T1000 (cell line): ENCODE results near the gene MRPS34.
"Not testable (repeated sequence)": the region's sequence is repeated elsewhere in the genome, so short reads cannot be mapped to it uniquely, and the experiment has no call there.

Experiments used
- DNase-seq: peaks from one replicate; lab custom pipeline; 2025; ENCODE audit warnings: mixed read lengths; lab: John Stamatoyannopoulos, UW

The MRPS34 gene

GRCh38 chr16:1752853-1753252, 20.1 kb downstream of the MRPS34 start:
- no peak for DNase-seq

GRCh38 chr16:1751946-1752345, 21.0 kb downstream of the MRPS34 start:
- DNase-seq = no peak

- DNase-seq = no peak
Measured at GRCh38 chr16:1749152-1750117, 23.5 kb downstream of the MRPS34 start.

GRCh38 chr16:1747934-1748333, 25.0 kb downstream of the MRPS34 start:
- no peak for DNase-seq

- DNase-seq = no peak
Measured at GRCh38 chr16:1746693-1747195, 26.2 kb downstream of the MRPS34 start.

GRCh38 chr16:1745900-1746692, 26.8 kb downstream of the MRPS34 start:
- peak; percentile 55 for DNase-seq

GRCh38 chr16:1745181-1745899, 27.6 kb downstream of the MRPS34 start:
- peak; percentile 81 for DNase-seq

- no peak for DNase-seq
Measured at GRCh38 chr16:1744338-1744840, 28.5 kb downstream of the MRPS34 start.

GRCh38 chr16:1743376-1744337, 29.3 kb downstream of the MRPS34 start:
- DNase-seq = no peak

- DNase-seq = no peak
Measured at GRCh38 chr16:1741553-1742165, 31.3 kb downstream of the MRPS34 start.

- no peak for DNase-seq
Measured at GRCh38 chr16:1740781-1741490, 32.0 kb downstream of the MRPS34 start.

GRCh38 chr16:1740234-1740633, 32.7 kb downstream of the MRPS34 start:
- no peak for DNase-seq

- no peak for DNase-seq
Measured at GRCh38 chr16:1734816-1735215, 38.1 kb downstream of the MRPS34 start.

- no peak for DNase-seq
Measured at GRCh38 chr16:1734123-1734522, 38.8 kb downstream of the MRPS34 start.

GRCh38 chr16:1732551-1732987, 40.4 kb downstream of the MRPS34 start:
- DNase-seq = not testable (repeated sequence)

GRCh38 chr16:1732071-1732470, 40.9 kb downstream of the MRPS34 start:
- DNase-seq = no peak

GRCh38 chr16:1731603-1732002, 41.3 kb downstream of the MRPS34 start:
- DNase-seq = no peak

GRCh38 chr16:1731073-1731472, 41.9 kb downstream of the MRPS34 start:
- no peak for DNase-seq

GRCh38 chr16:1729445-1729844, 43.5 kb downstream of the MRPS34 start:
- no peak for DNase-seq
